KMS-11 (cell line): ENCODE results near the gene IGSF6.
A peak's percentile ranks its signal among the peaks of the same experiment; 100 is the strongest.

Experiments used
- H2AFZ ChIP-seq: fragments of 200-600 bp; sonication (generic); 2 replicates; pipeline ENCODE4 v1.6.1; 2016; ENCODE audit warnings: antibody characterized with exemption, mixed run types, low read depth
- H3K27ac ChIP-seq: fragments of 200-600 bp; sonication (generic); 2 replicates; pipeline ENCODE4 v1.6.1; 2016; ENCODE audit warnings: mild to moderate bottlenecking, mixed run types
- H3K27me3 ChIP-seq: fragments of 200-600 bp; sonication (generic); 2 replicates; pipeline ENCODE4 v1.6.1; 2017; ENCODE audit warnings: mild to moderate bottlenecking, low read depth, mixed run types, moderate library complexity; ENCODE audit not compliant: insufficient read depth
- H3K36me3 ChIP-seq: fragments of 200-600 bp; sonication (generic); 2 replicates; pipeline ENCODE4 v1.6.1; 2017; ENCODE audit warnings: mild to moderate bottlenecking, mixed run types; ENCODE audit not compliant: insufficient read depth
- H3K4me1 ChIP-seq: fragments of 200-600 bp; sonication (generic); 2 replicates; pipeline ENCODE4 v1.6.1; 2016; ENCODE audit warnings: mild to moderate bottlenecking, low read depth, mixed run types; ENCODE audit not compliant: poor library complexity, severe bottlenecking
- H3K4me2 ChIP-seq: fragments of 200-600 bp; sonication (generic); 2 replicates; pipeline ENCODE4 v1.7.0; 2016; ENCODE audit warnings: mild to moderate bottlenecking, mixed run types
- H3K4me3 ChIP-seq: fragments of 200-600 bp; sonication (generic); IDR thresholded peaks from 2 replicates; pipeline ENCODE4 v1.6.1; 2017; ENCODE audit warnings: low read depth, low read length, mixed read lengths; ENCODE audit not compliant: insufficient read depth
- H3K79me2 ChIP-seq: fragments of 200-600 bp; sonication (generic); 2 replicates; pipeline ENCODE4 v1.6.1; 2016; ENCODE audit warnings: low read depth, mixed run types; ENCODE audit not compliant: insufficient read depth
- H3K9ac ChIP-seq: fragments of 200-600 bp; sonication (generic); 2 replicates; pipeline ENCODE4 v1.6.1; 2016; ENCODE audit warnings: mild to moderate bottlenecking, mixed run types
- H4K20me1 ChIP-seq: fragments of 200-600 bp; sonication (generic); 2 replicates; pipeline ENCODE4 v1.6.1; 2016; ENCODE audit warnings: mild to moderate bottlenecking, mixed run types; ENCODE audit not compliant: insufficient read depth
- TF ChIP-seq, protein P1 (sequence below): fragments of 200-600 bp; sonication (generic); conservative IDR thresholded peaks from 2 replicates; pipeline ENCODE4 v1.6.1; 2017; ENCODE audit warnings: low read depth, mild to moderate bottlenecking, antibody characterized with exemption, low read length, moderate library complexity, mixed read lengths

The IGSF6 gene

GRCh38 chr16:21656795-21657768 lies 4.7 kb upstream of the IGSF6 start:
- H3K4me3 ChIP-seq = no peak overlapping the region
- H4K20me1 ChIP-seq = no peaks in the 10 kb centered on the region
- TF ChIP-seq, protein P1, sequence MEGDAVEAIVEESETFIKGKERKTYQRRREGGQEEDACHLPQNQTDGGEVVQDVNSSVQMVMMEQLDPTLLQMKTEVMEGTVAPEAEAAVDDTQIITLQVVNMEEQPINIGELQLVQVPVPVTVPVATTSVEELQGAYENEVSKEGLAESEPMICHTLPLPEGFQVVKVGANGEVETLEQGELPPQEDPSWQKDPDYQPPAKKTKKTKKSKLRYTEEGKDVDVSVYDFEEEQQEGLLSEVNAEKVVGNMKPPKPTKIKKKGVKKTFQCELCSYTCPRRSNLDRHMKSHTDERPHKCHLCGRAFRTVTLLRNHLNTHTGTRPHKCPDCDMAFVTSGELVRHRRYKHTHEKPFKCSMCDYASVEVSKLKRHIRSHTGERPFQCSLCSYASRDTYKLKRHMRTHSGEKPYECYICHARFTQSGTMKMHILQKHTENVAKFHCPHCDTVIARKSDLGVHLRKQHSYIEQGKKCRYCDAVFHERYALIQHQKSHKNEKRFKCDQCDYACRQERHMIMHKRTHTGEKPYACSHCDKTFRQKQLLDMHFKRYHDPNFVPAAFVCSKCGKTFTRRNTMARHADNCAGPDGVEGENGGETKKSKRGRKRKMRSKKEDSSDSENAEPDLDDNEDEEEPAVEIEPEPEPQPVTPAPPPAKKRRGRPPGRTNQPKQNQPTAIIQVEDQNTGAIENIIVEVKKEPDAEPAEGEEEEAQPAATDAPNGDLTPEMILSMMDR = peak; percentile 94
- no peaks in the 10 kb centered on the region for H3K79me2 ChIP-seq
- no peak overlapping the region; the same call in 1 of the 2 replicates for H3K9ac ChIP-seq
- no peak overlapping the region for H2AFZ ChIP-seq
- H3K4me1 ChIP-seq = peaks cover 31% of the 10 kb centered on the region
- no peaks in the 10 kb centered on the region for H3K36me3 ChIP-seq
- H3K27me3 ChIP-seq = no peaks in the 10 kb centered on the region
- peak overlapping the region; percentile 55 for H3K4me2 ChIP-seq
- peak overlapping the region; percentile 22; the same call in 1 of the 2 replicates for H3K27ac ChIP-seq

- no peaks in the 10 kb centered on the region for H3K27me3 ChIP-seq
- no peaks in the 10 kb centered on the region for H3K79me2 ChIP-seq
- TF ChIP-seq, protein P1 = no peak
- no peak overlapping the region for H3K27ac ChIP-seq
- H3K4me1 ChIP-seq = peaks cover 31% of the 10 kb centered on the region
- H3K4me3 ChIP-seq = no peak overlapping the region
- H3K9ac ChIP-seq = no peak overlapping the region
- no peaks in the 10 kb centered on the region for H4K20me1 ChIP-seq
- no peaks in the 10 kb centered on the region for H3K36me3 ChIP-seq
- no peak overlapping the region for H3K4me2 ChIP-seq
- H2AFZ ChIP-seq = no peak overlapping the region
Observed at GRCh38 chr16:21654881-21655280, 2.5 kb upstream of the IGSF6 start.

GRCh38 chr16:21654466-21654865 lies 2.1 kb upstream of the IGSF6 start:
- no peak overlapping the region for H3K4me2 ChIP-seq
- no peaks in the 10 kb centered on the region for H3K36me3 ChIP-seq
- TF ChIP-seq, protein P1 = no peak
- no peaks in the 10 kb centered on the region for H3K27me3 ChIP-seq
- H2AFZ ChIP-seq = no peak overlapping the region
- peaks cover 31% of the 10 kb centered on the region for H3K4me1 ChIP-seq
- no peak overlapping the region for H3K27ac ChIP-seq
- no peak overlapping the region for H3K4me3 ChIP-seq
- H3K9ac ChIP-seq = no peak overlapping the region
- H4K20me1 ChIP-seq = no peaks in the 10 kb centered on the region
- H3K79me2 ChIP-seq = no peaks in the 10 kb centered on the region

DNA sequence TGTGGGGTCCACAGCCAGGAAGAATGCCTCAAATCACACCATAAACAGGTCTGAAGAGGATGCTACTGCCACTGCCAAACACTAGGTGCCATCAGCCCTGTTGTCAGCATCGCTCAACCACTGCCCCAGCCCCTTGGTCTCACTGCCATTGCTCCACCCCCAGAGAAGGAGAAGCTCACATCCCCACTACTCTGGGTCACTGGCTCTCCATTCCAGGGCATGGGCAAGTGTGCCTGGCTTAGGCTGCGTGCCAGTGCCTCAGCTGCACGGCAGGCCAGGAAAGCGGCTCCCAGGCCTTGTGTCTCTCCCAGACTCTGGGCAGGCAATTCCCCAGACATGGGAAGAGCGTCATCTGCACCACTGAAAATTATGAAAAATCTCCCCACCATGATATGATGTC lies 1.2 kb upstream of the IGSF6 start:
- H3K79me2 ChIP-seq = no peaks in the 10 kb centered on the region
- H3K9ac ChIP-seq = no peak overlapping the region
- H3K4me2 ChIP-seq = no peak overlapping the region
- peaks cover 25% of the 10 kb centered on the region for H3K4me1 ChIP-seq
- H3K4me3 ChIP-seq = no peak overlapping the region
- TF ChIP-seq, protein P1 = no peak
- H2AFZ ChIP-seq = no peak overlapping the region
- H4K20me1 ChIP-seq = no peaks in the 10 kb centered on the region
- H3K36me3 ChIP-seq = no peaks in the 10 kb centered on the region
- H3K27me3 ChIP-seq = no peaks in the 10 kb centered on the region
- no peak overlapping the region for H3K27ac ChIP-seq
